GM18499 (cell line): ENCODE data around the gene MDM4.
"Not testable (repeated sequence)": the region's sequence is repeated elsewhere in the genome, so short reads cannot be mapped to it uniquely, and the experiment has no call there.

ENCODE experiments used
- ATAC-seq: cut with Tn5 transposase; IDR thresholded peaks from one replicate; pipeline ENCODE4 v1.9.1; 2021; ENCODE audit warnings: moderate number of reproducible peaks; ENCODE audit not compliant: insufficient read depth, unreplicated experiment

The MDM4 gene

GRCh38 chr1:204558467-204558866 is 42.3 kb downstream of the MDM4 start:
- no peak for ATAC-seq

GRCh38 chr1:204560002-204560401 is 43.8 kb downstream of the MDM4 start:
- ATAC-seq = not testable (repeated sequence)

- ATAC-seq = no peak
These were observed 44.5 kb downstream of the MDM4 start for GRCh38 chr1:204560590-204561150.

GRCh38 chr1:204562075-204562990 is 46.1 kb downstream of the MDM4 start:
- ATAC-seq = no peak

- ATAC-seq = no peak
These were observed 47.1 kb downstream of the MDM4 start for GRCh38 chr1:204563307-204563706.

- ATAC-seq = no peak
These were observed 47.6 kb downstream of the MDM4 start for GRCh38 chr1:204563780-204564179.

GRCh38 chr1:204564835-204565234 is 48.6 kb downstream of the MDM4 start:
- peak; percentile 66 for ATAC-seq

- no peak for ATAC-seq
These were observed 49.7 kb downstream of the MDM4 start for GRCh38 chr1:204565617-204566582.

- no peak for ATAC-seq
These were observed 50.4 kb downstream of the MDM4 start for GRCh38 chr1:204566583-204566955.

GRCh38 chr1:204567071-204567470 is 50.9 kb downstream of the MDM4 start:
- ATAC-seq = no peak

GRCh38 chr1:204568576-204569315 is 52.5 kb downstream of the MDM4 start:
- no peak for ATAC-seq

GRCh38 chr1:204569478-204569877 is 53.3 kb downstream of the MDM4 start:
- no peak for ATAC-seq

- ATAC-seq = not testable (repeated sequence)
These were observed 53.8 kb downstream of the MDM4 start for GRCh38 chr1:204570021-204570420.

GRCh38 chr1:204571128-204571527 is 54.9 kb downstream of the MDM4 start:
- ATAC-seq = no peak

- no peak for ATAC-seq
These were observed 55.4 kb downstream of the MDM4 start for GRCh38 chr1:204571631-204572030.

- no peak for ATAC-seq
These were observed 57.0 kb downstream of the MDM4 start for GRCh38 chr1:204572923-204573922.

- ATAC-seq = no peak
These were observed 58.0 kb downstream of the MDM4 start for GRCh38 chr1:204574016-204574864.

- no peak for ATAC-seq
These were observed 58.6 kb downstream of the MDM4 start for GRCh38 chr1:204574865-204575163.
